CD8-positive, alpha-beta memory T cell (primary cell): ENCODE results near the gene ZBTB44. TPM values are rescaled to one million over a fixed set of nuclear protein-coding genes. Genes with fewer than 3 reads are reported as not detected.
A peak's percentile ranks its signal among the peaks of the same experiment; 100 is the strongest.
"Not testable (repeated sequence)": the region's sequence is repeated elsewhere in the genome, so short reads cannot be mapped to it uniquely, and the experiment has no call there.

Source experiments
- CTCF ChIA-PET: fragments of 350-600 bp; sonication (Branson Sonifier 250); formaldehyde crosslinking; loops from one replicate; lab custom pipeline; 2021; ENCODE audit warnings: antibody characterized with exemption; lab: Charles Lee
- POLR2A ChIA-PET: fragments of 350-600 bp; sonication (Branson Sonifier 250); formaldehyde crosslinking; loops from one replicate; lab custom pipeline; 2021; ENCODE audit warnings: antibody characterized with exemption; lab: Charles Lee
- DNase-seq, 5 donors: peaks; one replicate each; pipeline versions ENCODE4 v3.0.0 to v3.0.0-alpha.2; 2020 to 2022; ENCODE audit warnings: mixed read lengths in 1 of 5
- H3K27ac ChIP-seq: one replicate; pipeline ENCODE4 v1.7.0; 2013; ENCODE audit warnings: low read depth, mild to moderate bottlenecking, low read length, moderate library complexity
- H3K27me3 ChIP-seq: 2 replicates; pipeline ENCODE4 v1.7.0; 2013; ENCODE audit warnings: low read length, mild to moderate bottlenecking; ENCODE audit not compliant: insufficient read depth, poor library complexity, severe bottlenecking
- H3K36me3 ChIP-seq: 2 replicates; pipeline ENCODE4 v1.7.0; 2013; ENCODE audit warnings: mild to moderate bottlenecking, low read length, moderate library complexity; ENCODE audit not compliant: insufficient read depth
- H3K4me1 ChIP-seq: 2 replicates; pipeline ENCODE4 v1.7.0; 2013; ENCODE audit warnings: mild to moderate bottlenecking, low read length, moderate library complexity; ENCODE audit not compliant: insufficient read depth
- H3K4me3 ChIP-seq: 2 replicates; pipeline ENCODE4 v1.7.0; 2013; ENCODE audit warnings: mild to moderate bottlenecking, low read length
- H3K9me3 ChIP-seq: 2 replicates; pipeline ENCODE4 v1.7.0; 2013; ENCODE audit warnings: mild to moderate bottlenecking, low read length
- H3K27ac Mint-ChIP-seq, 8 donors: one replicate each; pipeline ENCODE4 v1.8.0; 2020 to 2021; ENCODE audit warnings: mixed read lengths in 8 of 8, mild to moderate bottlenecking in 6 of 8, inconsistent platforms in 3 of 8, moderate library complexity in 3 of 8
- H3K27me3 Mint-ChIP-seq, 2 donors: one replicate each; pipeline ENCODE4 v1.8.0; 2020 to 2021; ENCODE audit warnings: mixed read lengths in 2 of 2, mild to moderate bottlenecking in 1 of 2, moderate library complexity in 1 of 2
- H3K36me3 Mint-ChIP-seq, 3 donors: one replicate each; pipeline ENCODE4 v1.8.0; 2020 to 2021; ENCODE audit warnings: mixed read lengths in 3 of 3, inconsistent platforms in 1 of 3, mild to moderate bottlenecking in 1 of 3
- H3K4me1 Mint-ChIP-seq, 3 donors: one replicate each; pipeline ENCODE4 v1.8.0; 2020 to 2021; ENCODE audit warnings: mixed read lengths in 3 of 3, inconsistent platforms in 1 of 3, mild to moderate bottlenecking in 1 of 3
- H3K4me3 Mint-ChIP-seq, 7 donors: one replicate each; pipeline ENCODE4 v1.8.0; 2020 to 2021; ENCODE audit warnings: mixed read lengths in 7 of 7, mild to moderate bottlenecking in 6 of 7, moderate library complexity in 4 of 7, inconsistent platforms in 2 of 7
- H3K9me3 Mint-ChIP-seq, 5 donors: one replicate each; pipeline ENCODE4 v1.8.0; 2020 to 2022; ENCODE audit warnings: mixed read lengths in 5 of 5, mild to moderate bottlenecking in 3 of 5, moderate library complexity in 2 of 5, inconsistent platforms in 1 of 5
- polyA plus RNA-seq: library from polyadenylated mRNA; unstranded; fragments of 300-500 nt; fragmentation: Illumina TruSeq; gene quantifications from one replicate; pipeline ENCODE4 v1.2.3, GENCODE V29; 2021
- total RNA-seq, 2 experiments: library from RNA; stranded (reverse); gene quantifications; one replicate each; pipeline ENCODE4 v1.2.3, GENCODE V29; 2021

Gene ZBTB44
- total and polyA plus RNA-seq, 3 experiments from 2014 or later: 8.2 to 44.0 (median 41.3) TPM

DNA sequence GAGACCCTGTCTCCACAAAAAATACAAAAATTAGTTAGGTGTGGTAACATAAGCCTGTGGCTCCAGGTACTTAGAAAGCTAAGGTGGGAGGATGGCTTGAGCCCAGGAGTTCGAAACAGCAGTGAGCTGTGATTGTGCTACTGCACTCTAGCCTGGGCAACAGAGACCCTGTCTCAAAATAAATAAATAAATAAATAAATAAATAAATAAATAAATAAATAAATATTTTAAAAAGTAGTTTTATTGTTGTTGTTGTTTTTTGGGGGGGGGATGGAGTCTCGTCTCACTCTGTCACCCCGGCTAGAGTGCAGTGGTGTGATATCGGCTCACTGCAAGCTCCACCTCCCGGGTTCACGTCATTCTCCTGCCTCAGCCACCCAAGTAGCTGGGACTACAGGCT lies 33.4 kb downstream of the ZBTB44 start:
- H3K36me3 ChIP-seq, DNase-seq, POLR2A ChIA-PET, H3K4me1 ChIP-seq, H3K4me3 ChIP-seq, H3K27me3 ChIP-seq, H3K27ac Mint-ChIP-seq, CTCF ChIA-PET, H3K27me3 Mint-ChIP-seq, H3K9me3 ChIP-seq, H3K27ac ChIP-seq: not testable (repeated sequence)
- Mint-ChIP-seq H3K4me1 (peaks cover 26 to 45% (median 36%) of the 10 kb centered on the region in 3 donors), H3K9me3 (peaks cover 7 to 18% (median 13%) of the 10 kb centered on the region in 5 donors), H3K4me3 (peak overlapping the region in 1 of 7 donors; percentile 56), H3K36me3 (peaks cover 18 to 47% (median 32%) of the 10 kb centered on the region in 3 donors)

DNA sequence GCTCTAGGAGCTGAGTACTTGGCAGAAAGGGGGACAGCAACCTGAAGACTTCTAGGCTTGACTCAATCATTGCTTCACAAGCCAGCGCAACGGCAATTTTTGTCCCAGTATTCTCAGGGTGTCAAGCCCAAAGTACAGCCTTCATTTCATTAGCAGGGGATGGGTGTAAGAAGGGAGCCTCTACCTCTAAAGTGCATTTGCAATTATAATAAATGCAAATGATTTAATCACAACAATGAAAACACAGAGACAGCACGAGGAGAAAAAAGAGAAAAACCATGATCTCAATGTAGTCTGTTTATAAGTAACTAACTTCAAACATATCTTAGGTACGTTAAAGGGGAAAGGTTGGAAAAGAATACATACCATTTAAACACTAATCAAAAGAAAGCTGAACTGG lies 34.7 kb downstream of the ZBTB44 start:
- H3K9me3 ChIP-seq: peaks cover 5% of the 10 kb centered on the region

DNA sequence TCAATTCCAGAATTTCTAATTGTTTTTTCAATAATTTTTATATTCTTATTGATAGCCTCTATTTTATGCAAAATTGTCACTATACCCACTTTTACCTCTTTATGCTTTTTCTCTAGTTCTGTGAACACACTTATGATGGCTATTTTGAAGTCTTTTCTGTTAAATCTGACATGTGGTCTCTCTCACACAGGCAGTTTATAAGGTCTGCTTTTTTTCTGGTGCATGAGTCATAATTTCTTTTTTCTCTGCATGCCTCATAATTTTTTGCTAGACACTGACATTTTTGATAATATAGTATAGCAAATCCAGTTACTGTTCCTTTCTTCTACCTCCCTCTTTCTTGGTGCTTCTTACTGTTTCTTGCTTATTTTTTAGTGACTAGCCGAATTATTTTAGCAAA lies 36.0 kb downstream of the ZBTB44 start:
- no peak for DNase-seq
- Mint-ChIP-seq H3K36me3 (peaks cover 14 to 43% (median 22%) of the 10 kb centered on the region in 3 donors), H3K27me3 (no peaks in the 10 kb centered on the region), H3K9me3 (peaks cover 7 to 18% (median 13%) of the 10 kb centered on the region in 5 donors), H3K4me1 (peaks cover 23 to 39% (median 33%) of the 10 kb centered on the region in 3 donors), H3K27ac (peak overlapping the region in 1 of 8 donors; percentile 42), H3K4me3 (peak overlapping the region in 1 of 7 donors; percentile 32)
- H3K27ac ChIP-seq: no peak overlapping the region
- peaks cover 5% of the 10 kb centered on the region for H3K9me3 ChIP-seq
- H3K36me3 ChIP-seq: no peaks in the 10 kb centered on the region
- CTCF ChIA-PET: no interaction called here
- POLR2A ChIA-PET: no interaction called here
- H3K4me1 ChIP-seq: no peaks in the 10 kb centered on the region
- H3K27me3 ChIP-seq: no peaks in the 10 kb centered on the region
- H3K4me3 ChIP-seq: no peak overlapping the region

More for the DNA sequence above, 34.7 kb downstream of the ZBTB44 start:
- H3K36me3 ChIP-seq: no peaks in the 10 kb centered on the region
- DNase-seq: no peak
- no peaks in the 10 kb centered on the region for H3K4me1 ChIP-seq
- H3K27ac ChIP-seq: no peak overlapping the region
- H3K36me3 Mint-ChIP-seq: peaks cover 15 to 43% (median 28%) of the 10 kb centered on the region in 3 donors
- H3K27ac Mint-ChIP-seq: peak overlapping the region in 3 of 8 donors; percentile 14 to 92 (median 48)
- H3K9me3 Mint-ChIP-seq: peaks cover 7 to 18% (median 13%) of the 10 kb centered on the region in 5 donors
- peaks cover 21 to 39% (median 31%) of the 10 kb centered on the region in 3 donors for H3K4me1 Mint-ChIP-seq
- no peaks in the 10 kb centered on the region for H3K27me3 ChIP-seq
- H3K27me3 Mint-ChIP-seq: no peaks in the 10 kb centered on the region
- ChIA-PET CTCF (no interaction called here), POLR2A (no interaction called here)
- H3K4me3 ChIP-seq: no peak overlapping the region
- no peak overlapping the region for H3K4me3 Mint-ChIP-seq

DNA sequence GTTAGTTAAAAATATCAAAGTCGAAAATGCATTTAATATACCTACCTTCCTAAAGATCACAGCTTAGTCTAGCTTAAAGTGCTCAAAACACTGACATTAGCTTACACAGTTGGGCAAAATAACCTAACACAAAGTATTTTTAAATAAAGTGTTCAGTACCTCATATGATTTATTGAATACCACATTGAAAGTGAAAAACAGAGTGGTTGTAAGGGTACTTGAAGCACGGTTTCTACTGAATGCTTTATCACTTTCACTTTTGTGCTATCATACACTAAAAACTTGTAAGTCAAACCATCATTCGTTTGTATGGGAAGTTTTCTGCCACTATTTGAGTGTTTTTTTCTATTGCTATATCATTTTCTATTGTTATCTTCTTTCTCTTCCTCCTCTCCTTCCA lies 36.6 kb downstream of the ZBTB44 start:
- no peaks in the 10 kb centered on the region for H3K36me3 ChIP-seq
- H3K27me3 ChIP-seq: no peaks in the 10 kb centered on the region
- peaks cover 5% of the 10 kb centered on the region for H3K9me3 ChIP-seq
- ChIA-PET CTCF (no interaction called here), POLR2A (no interaction called here)
- Mint-ChIP-seq H3K27ac (peak overlapping the region in 1 of 8 donors; percentile 67), H3K27me3 (no peaks in the 10 kb centered on the region), H3K36me3 (peaks cover 12 to 43% (median 21%) of the 10 kb centered on the region in 3 donors), H3K9me3 (peaks cover 7 to 18% (median 13%) of the 10 kb centered on the region in 5 donors), H3K4me1 (peaks cover 23 to 39% (median 33%) of the 10 kb centered on the region in 3 donors), H3K4me3 (peak overlapping the region in 1 of 7 donors; percentile 7)
- no peaks in the 10 kb centered on the region for H3K4me1 ChIP-seq
- no peak overlapping the region for H3K4me3 ChIP-seq
- H3K27ac ChIP-seq: no peak overlapping the region
- DNase-seq: no peak

DNA sequence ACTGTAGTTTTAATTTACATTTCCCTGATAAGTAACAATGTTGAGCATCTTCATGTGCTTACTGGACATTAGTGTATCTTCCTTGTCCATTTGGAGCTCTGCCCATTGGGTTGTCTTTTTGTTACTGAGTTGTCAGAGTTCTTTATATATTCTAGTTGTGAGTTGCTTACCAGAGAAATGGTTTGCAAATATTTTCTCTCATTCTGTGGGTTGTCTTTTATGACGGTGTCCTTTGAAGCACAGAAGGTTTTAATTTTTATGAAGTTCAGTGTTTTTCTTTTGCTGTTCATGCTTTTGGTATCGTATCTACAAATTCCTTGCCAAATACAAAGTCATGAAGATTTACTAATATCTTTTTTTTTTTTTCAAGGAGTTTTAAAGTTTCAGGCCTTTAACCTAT lies 42.4 kb downstream of the ZBTB44 start:
- H3K36me3 Mint-ChIP-seq: peaks cover 2 to 28% (median 6%) of the 10 kb centered on the region in 3 donors
- Histone ChIP-seq H3K27ac (no peak overlapping the region), H3K4me1 (no peaks in the 10 kb centered on the region), H3K9me3 (no peaks in the 10 kb centered on the region), H3K36me3 (no peaks in the 10 kb centered on the region), H3K27me3 (no peaks in the 10 kb centered on the region), H3K4me3 (no peak overlapping the region)
- ChIA-PET CTCF (no interaction called here), POLR2A (no interaction called here)
- no peak overlapping the region for H3K4me3 Mint-ChIP-seq
- DNase-seq: no peak
- H3K4me1 Mint-ChIP-seq: peaks cover 15 to 26% (median 25%) of the 10 kb centered on the region in 3 donors
- H3K27me3 Mint-ChIP-seq: no peaks in the 10 kb centered on the region
- peak overlapping the region in 2 of 8 donors; percentile 18 to 40 for H3K27ac Mint-ChIP-seq
- peaks cover 0 to 2% (median 0%) of the 10 kb centered on the region in 5 donors for H3K9me3 Mint-ChIP-seq

DNA sequence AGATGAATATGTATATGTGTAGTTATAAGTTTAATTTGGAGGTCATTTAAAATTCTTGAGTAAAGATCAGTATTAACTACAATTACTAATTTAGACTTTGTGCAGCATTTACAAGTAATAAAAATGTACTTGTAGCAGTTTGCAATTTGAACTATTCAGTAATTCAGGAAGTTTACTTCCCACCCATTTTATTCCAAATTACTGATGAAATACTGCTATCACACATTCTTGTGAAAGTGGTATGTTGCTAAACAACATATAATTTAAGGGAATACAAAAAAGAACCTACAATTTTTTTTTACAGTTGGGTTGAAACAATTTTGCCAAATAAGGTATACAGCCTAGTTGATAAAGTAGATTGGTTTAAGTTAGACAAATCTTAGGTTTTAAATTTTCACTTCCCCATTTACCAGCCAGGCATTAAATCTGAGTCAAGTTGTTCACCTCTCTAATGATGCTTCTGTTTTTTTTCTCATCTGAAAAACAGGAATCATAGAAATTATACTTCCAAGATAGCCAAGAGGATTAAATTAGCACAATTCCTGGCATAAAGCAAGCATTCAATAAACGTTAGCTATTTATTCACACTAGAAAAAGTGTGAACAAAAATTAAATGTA lies 45.3 kb downstream of the ZBTB44 start:
- H3K36me3 ChIP-seq: peaks cover 7% of the 10 kb centered on the region
- CTCF ChIA-PET: no interaction called here
- H3K9me3 Mint-ChIP-seq: no peaks in the 10 kb centered on the region
- H3K27me3 Mint-ChIP-seq: no peaks in the 10 kb centered on the region
- no peak overlapping the region for H3K27ac Mint-ChIP-seq
- no peak overlapping the region for H3K4me3 ChIP-seq
- H3K27ac ChIP-seq: no peak overlapping the region
- POLR2A ChIA-PET: no interaction called here
- no peaks in the 10 kb centered on the region for H3K9me3 ChIP-seq
- peaks cover 0 to 41% (median 9%) of the 10 kb centered on the region in 3 donors for H3K36me3 Mint-ChIP-seq
- H3K4me1 Mint-ChIP-seq: peaks cover 15 to 38% (median 36%) of the 10 kb centered on the region in 3 donors
- no peak overlapping the region for H3K4me3 Mint-ChIP-seq
- no peaks in the 10 kb centered on the region for H3K4me1 ChIP-seq
- H3K27me3 ChIP-seq: no peaks in the 10 kb centered on the region
- no peak for DNase-seq

DNA sequence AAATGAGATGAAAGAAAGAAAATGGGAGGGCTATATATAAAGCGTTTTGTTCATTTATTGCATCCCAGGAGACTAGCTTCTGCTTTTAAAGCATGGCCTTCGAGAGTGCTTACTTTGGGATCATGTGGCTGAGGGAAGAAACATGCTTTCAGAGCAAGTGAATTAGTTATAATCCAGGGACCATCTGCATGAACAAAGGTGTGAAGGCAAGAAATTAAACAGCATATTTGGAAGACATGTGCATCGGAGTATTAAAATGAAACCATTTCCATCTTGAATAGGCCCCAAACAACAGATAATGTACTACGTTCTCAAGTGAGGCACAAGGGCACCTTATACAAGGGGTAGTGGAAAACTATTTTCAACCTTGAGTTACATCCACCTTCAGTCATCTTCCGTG lies 51.4 kb downstream of the ZBTB44 start:
- Mint-ChIP-seq H3K27me3 (no peaks in the 10 kb centered on the region), H3K4me1 (peaks cover 31 to 47% (median 46%) of the 10 kb centered on the region in 3 donors), H3K27ac (peak overlapping the region in 1 of 8 donors; percentile 12), H3K36me3 (peaks cover 28 to 75% (median 38%) of the 10 kb centered on the region in 3 donors), H3K9me3 (peaks cover 0 to 9% (median 5%) of the 10 kb centered on the region in 5 donors), H3K4me3 (no peak overlapping the region)
- POLR2A ChIA-PET: no interaction called here
- H3K9me3 ChIP-seq: no peaks in the 10 kb centered on the region
- no peaks in the 10 kb centered on the region for H3K4me1 ChIP-seq
- DNase-seq: no peak
- H3K27me3 ChIP-seq: no peaks in the 10 kb centered on the region
- no peak overlapping the region for H3K27ac ChIP-seq
- peaks cover 14% of the 10 kb centered on the region for H3K36me3 ChIP-seq
- CTCF ChIA-PET: no interaction called here
- H3K4me3 ChIP-seq: no peak overlapping the region

DNA sequence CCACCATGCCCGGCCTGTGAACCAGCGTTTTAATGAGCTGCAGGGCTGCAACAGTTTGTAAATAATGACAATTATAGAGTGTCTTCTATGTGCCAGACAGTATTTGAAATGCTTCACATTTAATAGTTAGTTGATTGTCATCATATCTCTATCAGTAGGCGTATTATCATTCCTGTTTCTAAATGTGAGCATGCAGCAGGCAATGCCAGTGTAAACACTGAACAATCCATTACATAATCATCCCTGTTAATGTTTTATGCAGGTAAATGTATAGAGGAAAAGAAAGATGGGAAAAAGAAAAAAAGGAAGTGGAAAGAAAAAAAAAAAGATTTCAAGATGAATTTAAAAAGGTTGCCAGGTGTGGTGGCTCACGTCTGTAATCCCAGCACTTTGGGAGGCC lies 52.3 kb downstream of the ZBTB44 start:
- H3K27ac Mint-ChIP-seq: peak overlapping the region in 2 of 8 donors; percentile 48 to 59
- Histone ChIP-seq H3K27ac (no peak overlapping the region), H3K4me3 (no peak overlapping the region), H3K27me3 (no peaks in the 10 kb centered on the region), H3K9me3 (no peaks in the 10 kb centered on the region), H3K36me3 (peaks cover 14% of the 10 kb centered on the region), H3K4me1 (no peaks in the 10 kb centered on the region)
- H3K4me3 Mint-ChIP-seq: no peak overlapping the region
- peaks cover 31 to 79% (median 44%) of the 10 kb centered on the region in 3 donors for H3K36me3 Mint-ChIP-seq
- POLR2A ChIA-PET: no interaction called here
- H3K27me3 Mint-ChIP-seq: no peaks in the 10 kb centered on the region
- H3K9me3 Mint-ChIP-seq: peaks cover 2 to 11% (median 7%) of the 10 kb centered on the region in 5 donors
- peaks cover 37 to 56% (median 56%) of the 10 kb centered on the region in 3 donors for H3K4me1 Mint-ChIP-seq
- DNase-seq: no peak
- CTCF ChIA-PET: no interaction called here
